Bone marrow (tissue), 2 donors: ENCODE data around the gene SLC44A1.

Source experiments
- DNase-seq, 2 donors: peaks; one replicate each; lab custom pipeline; 2025; lab: John Stamatoyannopoulos, UW

The SLC44A1 gene

DNA sequence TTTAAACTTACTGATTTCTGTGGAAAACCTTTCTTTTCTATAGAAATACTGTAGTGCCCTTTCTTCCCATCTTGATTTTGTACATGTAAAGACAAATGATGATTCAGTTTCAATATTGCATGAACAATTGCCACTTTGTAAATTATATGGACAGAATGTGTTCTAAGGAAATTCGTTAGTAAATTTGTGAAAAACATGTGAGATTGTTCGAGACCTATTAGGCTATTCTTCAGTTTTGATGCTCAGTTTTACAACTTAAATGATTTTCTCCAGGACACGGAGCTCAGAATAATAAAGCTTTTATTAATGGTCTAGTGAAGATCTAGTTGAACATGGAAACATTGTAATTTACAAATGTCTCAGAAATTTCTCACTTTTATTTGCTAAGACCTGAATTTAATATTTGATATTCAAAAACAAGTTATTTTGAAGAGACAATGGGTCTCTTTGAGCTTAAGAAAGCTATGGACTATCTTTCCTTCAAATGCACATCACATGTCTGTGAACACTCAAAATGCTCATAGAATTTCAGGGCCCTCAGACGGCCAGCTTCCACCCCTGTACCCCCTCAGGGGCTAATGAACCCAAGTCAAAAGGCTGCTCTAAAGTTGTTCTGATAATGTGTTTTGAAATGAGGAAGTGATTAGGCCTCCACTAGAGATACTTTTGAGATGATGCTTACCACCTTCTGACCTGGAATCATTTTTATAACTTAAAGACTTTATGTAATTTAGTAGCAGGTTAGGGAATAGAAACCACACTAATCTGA lies 149.3 kb downstream of the SLC44A1 start:
- no peak for DNase-seq

DNA sequence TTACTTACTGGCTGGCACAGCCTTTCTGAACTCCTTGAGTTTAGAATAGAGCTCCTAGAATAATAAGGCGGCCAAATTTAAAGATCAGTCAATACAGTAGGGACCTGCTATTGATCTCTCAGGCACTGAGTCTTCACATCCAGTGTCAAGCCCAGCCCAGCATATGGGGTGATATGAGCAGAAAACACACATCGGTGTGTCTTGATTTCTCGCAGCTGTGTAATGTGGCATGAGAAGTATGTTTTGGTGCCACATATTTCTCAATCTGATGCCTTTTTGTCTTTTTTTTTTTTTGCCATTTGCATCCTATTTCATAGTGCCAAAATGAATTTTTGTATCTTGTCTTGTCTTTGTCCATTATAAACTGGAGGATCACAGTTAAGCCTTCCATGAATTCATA lies 152.0 kb downstream of the SLC44A1 start:
- no peak for DNase-seq

DNA sequence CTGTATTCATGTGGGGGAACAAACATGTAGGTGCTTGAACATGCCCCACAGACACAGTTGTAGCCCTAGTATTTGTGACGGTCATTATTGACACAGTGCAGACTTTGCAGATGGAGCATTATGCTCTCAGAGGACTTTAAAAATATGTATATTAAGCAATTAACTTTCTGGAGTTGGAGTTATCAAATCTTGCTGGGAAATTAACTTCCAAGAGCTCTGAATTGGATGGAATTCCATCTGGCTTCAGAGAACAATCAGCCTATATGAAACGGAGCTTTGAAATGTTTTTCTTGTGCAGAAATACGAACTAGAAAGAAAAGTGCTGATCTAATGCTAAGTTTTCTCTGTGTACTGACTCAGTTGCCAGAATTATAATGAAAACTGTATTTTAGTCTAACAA lies 152.4 kb downstream of the SLC44A1 start:
- DNase-seq: no peak

DNA sequence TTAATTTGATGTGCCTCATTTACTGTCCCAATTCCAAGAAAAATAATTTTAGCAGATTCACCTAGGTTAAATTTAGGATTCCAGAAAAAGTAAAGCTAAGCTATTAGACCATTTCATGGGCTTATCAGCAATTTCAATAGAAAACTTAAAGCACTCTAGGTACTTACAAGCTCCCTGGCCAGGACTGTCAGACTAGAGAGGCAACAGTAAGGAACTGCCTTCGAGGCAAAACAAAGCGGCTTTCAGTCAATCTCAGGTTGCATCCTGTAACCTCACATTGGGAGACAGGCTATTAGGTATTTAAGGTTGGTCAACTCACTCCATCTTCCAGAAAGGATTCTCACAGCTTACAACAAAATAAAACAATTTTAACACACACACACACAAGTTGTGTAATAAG lies 154.7 kb downstream of the SLC44A1 start:
- DNase-seq: no peak

DNA sequence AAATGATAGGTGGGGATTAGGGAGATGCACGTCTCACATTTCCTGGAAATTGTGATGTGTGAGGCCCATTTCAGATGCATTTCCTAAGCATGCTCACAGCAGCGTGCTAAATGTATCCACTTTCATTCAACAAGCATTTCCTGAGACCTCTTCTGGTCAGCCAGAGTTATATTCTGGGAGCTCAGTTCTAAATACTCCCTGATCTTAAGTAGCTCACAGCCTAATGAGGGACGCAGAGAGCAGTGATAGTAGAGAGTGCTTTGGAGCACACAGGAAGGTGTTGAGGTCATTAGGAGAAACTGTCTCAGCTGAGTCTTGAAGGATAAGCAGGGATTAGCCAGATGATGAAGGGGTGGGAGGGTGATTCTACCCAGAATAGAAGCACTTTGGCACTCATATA lies 157.2 kb downstream of the SLC44A1 start:
- no peak for DNase-seq

DNA sequence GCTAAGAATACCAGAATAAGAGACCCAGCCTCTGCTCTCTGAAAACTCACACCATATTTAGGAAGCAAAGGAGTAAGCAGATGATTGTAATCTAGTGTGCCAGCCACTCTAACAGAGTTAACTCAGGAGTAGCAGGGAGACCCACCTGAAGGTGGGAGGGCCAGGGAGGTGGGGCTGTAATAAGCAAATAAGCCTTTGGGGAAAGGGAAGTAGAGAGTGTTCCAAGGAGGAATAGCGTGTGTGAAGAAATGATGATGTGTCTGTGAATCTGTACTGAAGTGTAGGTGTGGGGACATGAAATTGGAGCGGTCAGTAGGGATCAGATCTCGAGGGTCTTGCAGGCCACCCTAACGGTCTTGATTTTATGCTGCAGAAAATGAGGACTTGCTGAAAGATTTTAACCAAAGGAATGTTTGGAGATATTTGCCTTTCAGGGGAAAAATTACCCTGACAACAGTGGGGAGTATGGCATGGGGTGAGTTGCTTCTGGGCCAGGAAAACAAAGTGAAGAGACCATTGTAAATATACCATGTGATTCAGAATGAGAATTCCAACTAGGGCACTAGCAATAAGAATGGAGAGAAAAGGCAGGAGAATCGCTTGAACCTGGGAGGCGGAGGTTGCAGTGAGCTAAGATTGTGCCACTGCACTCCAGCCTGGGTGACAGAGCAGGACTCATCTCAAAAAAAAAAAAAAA lies 159.2 kb downstream of the SLC44A1 start:
- DNase-seq: no peak

DNA sequence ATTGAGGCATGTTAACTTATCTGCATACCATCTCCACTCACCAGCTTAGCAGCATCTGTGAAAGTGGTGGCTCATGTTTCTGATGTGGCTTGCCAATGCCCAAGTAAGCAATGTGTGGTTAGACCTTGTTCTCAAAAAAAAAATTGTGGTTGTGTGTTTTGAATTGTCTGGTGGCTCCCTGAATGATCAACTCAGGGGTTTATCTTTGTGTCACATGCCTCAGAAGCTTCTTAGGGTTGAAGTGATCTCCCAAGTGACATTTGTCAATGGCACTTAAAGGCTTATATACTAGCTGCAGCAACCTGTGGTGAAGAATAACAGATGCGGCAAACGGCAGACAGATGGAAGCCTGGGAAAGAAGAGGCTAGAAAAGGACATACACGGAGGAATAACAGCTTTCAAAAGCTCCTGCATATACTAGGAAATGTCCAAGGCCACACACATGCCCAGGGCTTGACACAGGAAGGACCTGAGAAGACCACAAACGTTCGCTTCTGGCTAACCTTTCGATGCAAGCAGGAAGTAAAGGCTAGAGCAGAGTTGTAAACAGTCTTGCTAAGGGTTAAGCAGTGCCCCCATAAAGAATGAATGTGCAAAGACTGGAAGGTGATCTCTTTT lies 161.2 kb downstream of the SLC44A1 start:
- DNase-seq: peak in 1 of 2 donors; percentile 10

DNA sequence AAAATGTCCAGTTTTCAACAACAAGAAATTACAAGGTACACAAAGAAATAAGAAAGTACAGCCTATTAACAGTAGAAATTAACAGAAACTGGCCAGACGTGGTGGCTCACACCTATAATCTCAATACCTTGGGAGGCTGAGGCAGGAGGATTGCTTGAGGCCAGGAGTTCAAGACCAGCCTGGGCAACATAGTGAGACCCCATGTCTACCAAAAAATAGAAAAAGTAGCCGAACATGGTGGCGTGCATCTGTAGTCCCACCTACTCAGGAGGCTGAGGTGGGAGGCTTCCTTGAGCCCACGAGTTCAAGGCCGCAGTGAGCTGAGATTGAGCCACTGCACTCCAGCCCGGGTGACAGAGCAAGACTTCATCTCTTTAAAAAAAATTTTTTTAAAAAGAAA lies 161.9 kb downstream of the SLC44A1 start:
- DNase-seq: no peak

DNA sequence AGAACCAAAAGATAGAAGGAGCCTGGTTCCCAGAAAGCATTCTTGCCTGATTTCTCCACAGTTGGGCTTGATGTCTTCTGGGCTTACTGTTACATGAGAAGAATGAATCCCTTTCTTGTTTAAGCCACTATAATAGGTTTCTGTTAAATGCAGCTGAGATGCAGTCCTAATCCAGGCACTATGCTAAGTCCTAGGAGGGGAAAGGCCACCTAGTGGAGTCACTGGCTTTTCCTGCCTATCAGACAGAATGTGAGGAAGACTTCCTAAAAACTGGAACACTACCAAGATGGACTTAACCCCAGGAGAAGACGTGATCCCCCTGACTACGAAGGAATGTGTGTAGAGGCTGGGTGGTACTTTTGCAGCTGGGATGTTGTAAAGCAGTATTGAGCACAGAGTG lies 169.1 kb downstream of the SLC44A1 start:
- DNase-seq: no peak

DNA sequence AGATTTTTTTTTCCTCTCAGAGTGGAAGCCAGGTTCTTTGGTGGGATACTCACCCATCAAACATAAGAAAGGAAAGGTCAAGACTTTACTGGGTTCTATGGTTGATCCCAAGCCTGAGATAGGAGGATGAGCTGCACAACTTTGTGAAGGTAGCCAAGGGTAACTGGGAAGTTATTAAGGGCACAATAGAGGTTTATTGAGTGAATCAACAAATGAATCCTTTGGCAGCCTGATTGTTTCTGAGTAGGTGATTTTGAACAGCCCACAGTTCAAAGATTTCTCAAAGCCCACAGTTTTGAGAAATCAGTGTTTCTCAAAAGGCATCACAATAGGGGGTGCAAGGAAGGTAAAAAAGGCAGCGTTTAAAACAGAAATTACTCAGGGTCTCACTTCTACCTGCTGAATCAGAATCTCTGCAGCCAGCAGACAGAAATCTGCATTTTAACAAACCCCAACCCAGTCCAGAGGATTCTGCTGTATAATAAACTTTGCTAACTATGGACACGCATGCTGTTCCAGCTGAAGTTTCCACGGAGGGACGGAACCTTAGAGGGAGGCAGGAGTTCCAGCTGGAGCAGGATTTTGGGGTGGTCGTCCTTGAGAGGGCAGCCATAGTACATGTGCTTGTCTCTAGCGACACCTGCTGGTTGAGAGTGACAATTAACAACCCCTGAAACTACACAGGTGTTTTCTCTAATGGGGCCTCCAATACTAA lies 170.7 kb downstream of the SLC44A1 start:
- DNase-seq: peak in 1 of 2 donors; percentile 28

DNA sequence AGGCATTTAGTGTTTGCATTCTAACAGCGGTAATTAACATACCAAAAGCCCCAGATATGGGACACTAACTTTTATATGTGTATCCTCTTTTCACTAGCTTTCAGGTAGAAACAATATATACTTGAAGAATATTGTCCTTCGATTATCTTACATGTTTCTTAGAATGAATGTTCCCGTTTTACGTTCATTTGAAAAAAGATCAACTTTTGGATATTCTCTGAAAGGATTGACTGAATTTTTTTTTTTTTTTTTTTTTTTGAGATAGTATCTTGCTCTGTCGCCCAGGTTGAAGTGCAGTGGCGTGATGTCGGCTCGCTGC lies 171.2 kb downstream of the SLC44A1 start:
- DNase-seq: no peak

DNA sequence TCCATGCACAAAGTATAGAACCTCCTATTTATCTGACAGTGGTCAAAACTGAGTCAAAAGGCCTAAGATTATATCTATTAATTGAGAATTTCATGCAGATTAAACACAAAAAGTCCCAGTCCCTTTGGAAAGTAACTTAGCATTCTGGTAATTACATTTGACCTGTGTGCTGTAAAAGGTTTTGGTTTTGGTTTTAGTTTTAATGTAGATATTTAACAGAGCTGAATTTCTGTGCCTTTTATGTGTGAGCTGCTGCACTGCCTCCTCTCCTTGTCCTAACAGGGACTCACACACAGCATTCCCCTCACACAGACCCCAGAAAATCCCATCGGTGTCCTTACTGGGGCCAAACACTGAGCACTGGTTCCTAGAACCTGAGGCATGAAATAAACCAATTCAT lies 172.4 kb downstream of the SLC44A1 start:
- DNase-seq: no peak

DNA sequence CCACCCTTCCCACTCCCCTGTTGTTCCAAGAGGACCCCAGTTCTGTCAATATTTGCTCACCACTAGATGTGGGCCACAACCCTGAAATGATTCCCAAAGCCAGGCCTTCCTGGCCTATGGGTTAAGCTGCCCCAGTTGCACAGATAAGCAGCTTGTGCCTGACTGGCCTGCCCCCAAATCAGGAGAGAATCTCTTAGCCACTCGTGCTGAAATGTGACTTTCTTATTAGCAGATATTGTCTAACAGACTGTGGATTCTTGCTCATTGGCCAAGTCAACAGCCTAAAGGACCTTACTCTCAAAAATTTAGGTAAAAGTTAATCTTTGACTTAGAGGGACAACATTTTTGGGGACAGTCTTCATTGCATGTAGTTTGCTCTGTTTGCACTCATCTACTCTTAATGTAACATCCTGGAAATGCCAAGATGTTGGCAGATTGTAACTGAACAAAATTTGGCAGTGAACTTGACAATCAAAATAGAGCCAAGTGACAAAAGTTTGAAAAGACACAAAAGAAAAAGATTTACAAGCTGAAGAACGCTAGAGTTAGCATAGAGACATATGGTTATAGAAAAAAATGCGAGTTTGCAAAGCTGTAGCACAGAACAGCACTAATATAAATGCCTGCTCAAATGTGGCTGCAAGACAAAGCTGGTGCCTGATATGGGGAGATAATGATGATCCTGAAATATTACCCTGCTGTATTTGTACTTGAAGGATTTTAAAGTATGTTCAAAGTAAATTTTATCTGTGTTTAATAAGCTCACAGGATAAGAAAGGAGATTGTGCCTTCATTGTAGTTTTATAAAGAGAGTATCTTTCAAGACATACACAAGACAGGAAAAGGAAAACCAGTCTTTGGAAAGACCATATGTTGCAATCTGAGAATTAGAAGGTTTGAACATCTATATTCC lies 174.4 kb downstream of the SLC44A1 start:
- DNase-seq: no peak

DNA sequence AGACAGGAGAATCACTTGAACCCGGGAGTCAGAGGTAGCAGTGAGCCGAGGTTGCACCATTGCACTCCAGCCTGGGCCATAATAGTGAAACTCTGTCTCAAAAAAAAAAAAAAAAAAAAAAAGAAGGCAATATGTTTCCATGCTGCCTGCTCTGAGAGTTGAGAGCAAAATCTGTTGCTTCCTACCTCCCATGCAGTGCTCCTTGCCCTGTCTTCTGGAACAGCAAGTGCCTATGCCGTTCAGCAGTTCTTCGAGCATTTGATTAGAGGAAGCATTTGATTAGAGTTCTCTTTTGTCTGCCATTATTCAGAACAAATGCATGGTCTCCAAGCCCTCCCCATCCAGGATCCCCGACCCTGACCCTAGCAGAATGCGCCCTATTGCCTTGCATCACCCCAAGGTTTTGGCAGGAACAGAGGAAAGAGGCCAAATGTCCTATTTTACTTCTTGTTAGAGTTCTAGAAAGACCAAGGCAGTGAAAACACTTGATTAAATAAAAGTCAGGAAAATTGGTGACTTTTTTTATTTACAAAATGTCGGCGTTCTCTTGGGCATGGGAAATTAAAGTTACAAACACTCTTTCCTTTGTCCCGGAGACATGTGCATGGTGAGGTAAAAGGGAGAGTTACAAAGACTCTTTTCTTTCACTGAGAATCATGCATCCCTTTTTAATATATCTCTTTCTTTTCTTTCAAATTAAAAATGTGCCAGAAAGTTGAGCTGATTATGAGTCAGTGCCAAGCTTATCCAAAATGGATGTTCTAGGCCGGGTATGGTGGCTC lies 175.6 kb downstream of the SLC44A1 start:
- no peak for DNase-seq

DNA sequence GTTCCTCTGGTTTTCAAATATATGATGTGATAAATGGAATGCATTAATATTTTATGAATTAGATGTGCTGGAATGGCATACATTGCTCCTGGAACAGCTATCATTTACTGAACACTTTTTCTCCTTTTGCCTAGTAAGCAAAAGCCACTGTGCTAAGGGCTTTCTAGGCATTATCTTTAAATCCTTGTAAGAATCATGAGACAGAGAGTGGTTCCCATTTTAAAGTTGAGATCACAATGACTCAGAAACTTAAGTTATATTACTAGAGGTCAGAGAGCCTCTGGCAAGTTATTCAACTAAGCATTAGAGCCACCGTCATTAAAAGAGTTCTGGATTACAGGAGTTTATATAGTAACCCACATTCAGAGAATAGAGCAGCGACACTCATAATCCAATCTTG lies 176.7 kb downstream of the SLC44A1 start:
- no peak for DNase-seq

DNA sequence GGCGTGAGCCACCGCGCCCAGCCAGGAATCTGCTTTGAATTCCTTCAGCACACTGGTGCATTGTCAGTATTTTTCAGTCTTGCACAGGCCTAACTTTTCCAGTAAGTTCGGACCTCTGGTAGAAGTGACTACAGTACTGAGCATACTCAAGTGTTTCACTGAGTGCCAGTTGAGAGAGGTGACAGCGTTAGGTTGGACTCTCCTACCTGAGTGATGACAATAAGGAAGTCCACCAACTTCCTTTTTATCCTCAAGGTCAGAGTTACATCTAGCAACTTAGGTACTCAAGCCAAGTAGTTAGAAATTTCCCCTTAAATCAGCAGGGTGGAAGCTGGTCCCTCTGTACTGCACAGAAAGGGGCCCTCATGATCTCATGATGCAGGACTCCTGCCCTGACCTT lies 177.4 kb downstream of the SLC44A1 start:
- DNase-seq: no peak

DNA sequence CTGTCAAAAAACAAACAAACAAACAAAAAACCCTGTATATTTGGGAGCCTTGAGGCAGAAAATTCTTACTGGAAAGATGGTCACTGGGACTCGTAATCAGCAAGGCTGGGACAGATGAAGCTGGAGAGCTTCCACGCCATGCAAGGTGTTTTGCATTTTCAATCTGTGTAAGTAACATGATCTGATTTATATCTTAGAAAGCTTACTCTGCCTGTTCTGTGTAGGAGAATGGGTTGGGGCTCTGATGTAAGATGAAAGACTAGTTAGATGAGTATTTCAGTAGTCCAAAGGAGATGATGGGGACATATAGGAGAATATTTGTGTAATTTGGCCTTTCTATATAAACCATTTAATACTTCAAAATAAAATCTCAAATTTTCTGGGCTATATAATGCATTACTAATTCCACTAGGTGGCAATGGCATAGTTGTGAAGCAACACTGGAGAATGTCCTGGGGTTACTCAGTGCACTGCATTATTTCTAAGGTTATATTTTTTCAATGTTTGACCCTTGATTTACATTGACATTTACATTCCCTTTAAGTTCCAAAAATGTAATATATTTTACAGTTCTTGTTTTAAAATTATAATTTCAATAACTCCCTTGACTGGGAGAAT lies 181.5 kb downstream of the SLC44A1 start:
- DNase-seq: no peak

DNA sequence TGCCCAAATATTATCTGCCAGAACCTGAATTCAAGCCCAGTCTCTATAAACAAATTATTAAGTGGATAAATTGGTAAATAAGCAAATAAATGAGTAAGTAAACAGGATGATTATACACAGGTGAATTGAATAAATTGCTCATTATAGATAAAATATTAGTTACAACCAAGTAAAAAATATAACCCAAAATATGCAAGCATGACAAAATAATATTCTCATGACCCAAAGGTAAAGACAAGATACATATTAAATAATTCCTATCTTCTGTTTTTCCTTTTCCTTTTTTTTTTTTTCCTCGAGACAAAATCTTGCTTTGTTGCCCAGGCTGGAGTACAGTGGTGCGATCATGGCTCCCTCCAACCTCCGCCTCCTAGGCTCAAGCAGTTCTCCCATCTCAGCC lies 182.2 kb downstream of the SLC44A1 start:
- DNase-seq: no peak

DNA sequence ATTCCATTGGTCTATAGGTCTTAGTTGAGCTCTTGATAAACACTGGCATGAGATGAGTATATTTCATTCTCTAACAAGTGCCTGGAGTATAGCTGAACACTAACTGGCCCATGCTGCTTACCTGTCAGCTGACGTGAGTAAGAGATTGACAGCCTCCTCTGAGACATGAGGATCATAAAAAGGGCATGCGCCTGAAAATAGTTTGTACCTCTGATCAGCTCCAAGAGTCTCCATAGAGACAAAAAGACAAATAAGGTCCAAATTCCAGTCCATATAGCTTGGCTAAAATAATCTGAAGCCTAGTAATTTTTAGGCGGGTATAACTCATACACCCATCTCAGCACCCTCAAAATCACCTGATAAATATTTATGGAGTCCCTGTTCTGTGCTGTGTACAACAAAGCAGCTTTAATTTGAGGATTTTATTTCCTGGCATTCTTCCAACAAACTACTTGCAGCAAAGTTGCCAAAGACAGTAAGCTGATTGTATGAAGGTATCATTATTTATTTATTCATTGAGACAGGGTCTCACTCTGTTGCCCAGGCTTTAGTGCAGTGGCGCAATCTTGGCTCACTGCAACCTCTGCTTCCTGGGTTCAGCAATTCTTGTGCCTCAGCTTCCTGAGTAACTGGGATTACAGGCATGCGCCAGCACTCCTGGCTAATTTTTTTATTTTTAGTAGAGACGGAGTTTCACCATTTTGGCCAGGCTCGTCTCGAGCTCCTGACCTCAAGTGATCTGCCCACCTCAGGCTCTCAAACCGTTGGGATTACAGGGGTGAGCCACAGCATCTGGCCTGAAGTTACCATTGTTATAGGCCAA lies 187.2 kb downstream of the SLC44A1 start:
- no peak for DNase-seq
